ENCODE results near the gene TFB2M. TPM values are rescaled to one million over a fixed set of nuclear protein-coding genes. Genes with fewer than 3 reads are reported as not detected.

TFB2M gene, protein sequence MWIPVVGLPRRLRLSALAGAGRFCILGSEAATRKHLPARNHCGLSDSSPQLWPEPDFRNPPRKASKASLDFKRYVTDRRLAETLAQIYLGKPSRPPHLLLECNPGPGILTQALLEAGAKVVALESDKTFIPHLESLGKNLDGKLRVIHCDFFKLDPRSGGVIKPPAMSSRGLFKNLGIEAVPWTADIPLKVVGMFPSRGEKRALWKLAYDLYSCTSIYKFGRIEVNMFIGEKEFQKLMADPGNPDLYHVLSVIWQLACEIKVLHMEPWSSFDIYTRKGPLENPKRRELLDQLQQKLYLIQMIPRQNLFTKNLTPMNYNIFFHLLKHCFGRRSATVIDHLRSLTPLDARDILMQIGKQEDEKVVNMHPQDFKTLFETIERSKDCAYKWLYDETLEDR
- total RNA-seq: 6.9 TPM

GRCh38 chr1:246566128-246566812 lies at the start of gene TFB2M, which contains the start of gene CNST:
Gene TFB2M (minus strand): TSS chr1:246566261. CDS start chr1:246566138, 123 bp downstream.
Gene CNST (plus strand): TSS chr1:246566456. CDS start chr1:246591563, 25,107 bp downstream.
- H3K27me3 ChIP-seq: no peaks in the 10 kb centered on the region
- H3K9me3 ChIP-seq: no peaks in the 10 kb centered on the region
- DNase-seq (ENCODE audit: extremely low spot score in 2 of 2): peak; percentile 97 to 99
- H3K4me1 ChIP-seq: peaks cover 48% of the 10 kb centered on the region
- peak within 1 kb of the TSS; percentile 92 to 96 for H3K4me3 ChIP-seq
- TF ChIP-seq POLR2A (IDR thresholded peaks at IDR 0.05) (peak in 1 of 2 donors; percentile 85), POLR2AphosphoS5 (IDR thresholded peaks at IDR 0.05; ENCODE audit: insufficient read depth in 1 of 2, low read depth in 1 of 2) (peak; percentile 98)
- TF ChIP-seq, protein P1, sequence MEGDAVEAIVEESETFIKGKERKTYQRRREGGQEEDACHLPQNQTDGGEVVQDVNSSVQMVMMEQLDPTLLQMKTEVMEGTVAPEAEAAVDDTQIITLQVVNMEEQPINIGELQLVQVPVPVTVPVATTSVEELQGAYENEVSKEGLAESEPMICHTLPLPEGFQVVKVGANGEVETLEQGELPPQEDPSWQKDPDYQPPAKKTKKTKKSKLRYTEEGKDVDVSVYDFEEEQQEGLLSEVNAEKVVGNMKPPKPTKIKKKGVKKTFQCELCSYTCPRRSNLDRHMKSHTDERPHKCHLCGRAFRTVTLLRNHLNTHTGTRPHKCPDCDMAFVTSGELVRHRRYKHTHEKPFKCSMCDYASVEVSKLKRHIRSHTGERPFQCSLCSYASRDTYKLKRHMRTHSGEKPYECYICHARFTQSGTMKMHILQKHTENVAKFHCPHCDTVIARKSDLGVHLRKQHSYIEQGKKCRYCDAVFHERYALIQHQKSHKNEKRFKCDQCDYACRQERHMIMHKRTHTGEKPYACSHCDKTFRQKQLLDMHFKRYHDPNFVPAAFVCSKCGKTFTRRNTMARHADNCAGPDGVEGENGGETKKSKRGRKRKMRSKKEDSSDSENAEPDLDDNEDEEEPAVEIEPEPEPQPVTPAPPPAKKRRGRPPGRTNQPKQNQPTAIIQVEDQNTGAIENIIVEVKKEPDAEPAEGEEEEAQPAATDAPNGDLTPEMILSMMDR (IDR thresholded peaks at IDR 0.05): peak in 1 of 3 experiments; percentile 32
- H3K27ac ChIP-seq: peak within 1 kb of the TSS; percentile 98
- peaks cover 0 to 14% of the 10 kb centered on the region in 2 donors for H3K36me3 ChIP-seq
- intact Hi-C loops (cut with DNase I): loop anchor here (10.0 kb wide), 1 partner anchor 119 kb away; no protein-coding TSS in a partner anchor

GRCh38 chr1:246613096-246613758 lies 47.2 kb upstream of the TFB2M start:
- Histone ChIP-seq H3K9me3 (no peaks in the 10 kb centered on the region), H3K4me3 (no peak overlapping the region), H3K4me1 (peaks cover 49% of the 10 kb centered on the region), H3K27ac (no peak overlapping the region), H3K36me3 (no peaks in the 10 kb centered on the region), H3K27me3 (no peaks in the 10 kb centered on the region)
- TF ChIP-seq POLR2AphosphoS5 (IDR thresholded peaks at IDR 0.05; ENCODE audit: insufficient read depth in 1 of 2, low read depth in 1 of 2): no peak
- TF ChIP-seq POLR2A (IDR thresholded peaks at IDR 0.05): no peak
- TF ChIP-seq, protein P1 (IDR thresholded peaks at IDR 0.05): no peak
- no peak for DNase-seq (ENCODE audit: extremely low spot score in 2 of 2)
- intact Hi-C loops (cut with DNase I): no loop called here

- Histone ChIP-seq H3K9me3 (no peaks in the 10 kb centered on the region), H3K27me3 (no peaks in the 10 kb centered on the region), H3K36me3 (no peaks in the 10 kb centered on the region), H3K4me3 (no peak overlapping the region), H3K27ac (peak overlapping the region; percentile 46), H3K4me1 (peaks cover 28% of the 10 kb centered on the region)
- intact Hi-C loops (cut with DNase I): no loop called here
- TF ChIP-seq POLR2AphosphoS5 (IDR thresholded peaks at IDR 0.05; ENCODE audit: insufficient read depth in 1 of 2, low read depth in 1 of 2) (no peak), POLR2A (IDR thresholded peaks at IDR 0.05) (no peak)
- TF ChIP-seq, protein P1 (IDR thresholded peaks at IDR 0.05): no peak
- no peak for DNase-seq (ENCODE audit: extremely low spot score in 2 of 2)
These were observed 43.6 kb upstream of the TFB2M start for GRCh38 chr1:246609632-246610031.

DNA sequence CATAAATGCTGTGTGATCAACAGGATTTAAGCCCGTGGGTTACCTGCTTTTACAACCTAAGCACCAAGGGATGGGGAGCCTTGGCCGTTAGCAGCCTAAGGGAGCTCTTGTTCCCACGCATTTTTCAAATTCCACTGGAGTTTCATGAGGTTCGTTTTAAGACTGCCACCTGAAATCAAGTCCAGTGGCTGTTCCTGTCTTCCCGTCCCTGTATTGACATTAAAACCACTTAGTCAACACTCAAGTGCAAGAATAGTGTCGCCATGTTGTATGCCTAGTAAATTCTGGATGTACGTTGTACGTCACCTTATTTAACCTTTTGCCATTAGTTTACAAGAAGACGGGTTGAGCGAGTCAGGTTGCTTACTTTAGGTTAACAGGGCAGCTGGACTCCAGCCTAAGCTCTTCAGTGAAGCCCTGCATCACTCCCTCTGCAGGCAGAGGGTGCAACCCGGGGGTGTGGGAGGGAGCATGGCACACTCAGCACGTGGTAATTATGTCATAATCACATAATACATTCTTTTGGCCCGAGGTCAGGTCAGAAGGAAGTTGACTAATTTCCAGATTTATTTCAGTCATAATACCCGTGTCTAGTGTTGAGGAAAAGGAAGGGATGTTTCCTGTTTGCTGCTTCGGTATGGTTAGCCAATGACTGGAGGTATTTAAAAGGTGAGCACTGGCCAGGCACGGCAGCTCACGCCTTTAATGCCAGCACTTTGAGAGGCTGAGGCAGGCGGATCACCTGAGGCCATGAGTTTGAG lies 42.7 kb upstream of the TFB2M start:
- Histone ChIP-seq H3K4me1 (peaks cover 28% of the 10 kb centered on the region), H3K4me3 (no peak overlapping the region), H3K27ac (peak overlapping the region; percentile 46), H3K9me3 (no peaks in the 10 kb centered on the region), H3K36me3 (no peaks in the 10 kb centered on the region), H3K27me3 (no peaks in the 10 kb centered on the region)
- TF ChIP-seq, protein P1 (IDR thresholded peaks at IDR 0.05): no peak
- no peak for TF ChIP-seq POLR2A (IDR thresholded peaks at IDR 0.05)
- TF ChIP-seq POLR2AphosphoS5 (IDR thresholded peaks at IDR 0.05; ENCODE audit: insufficient read depth in 1 of 2, low read depth in 1 of 2): peak; percentile 59 to 94
- no peak for DNase-seq (ENCODE audit: extremely low spot score in 2 of 2)
- intact Hi-C loops (cut with DNase I): no loop called here
